ENCODE results near the gene RBM33. TPM values are rescaled to one million over a fixed set of nuclear protein-coding genes. Genes with fewer than 3 reads are reported as not detected.

RBM33 gene
- total and polyA plus RNA-seq, 10 of the 15 experiments (the other 5 are each of a cell fraction or from before 2014, with no cell fraction given), result 4.7 to 67.2 (median 24.3) TPM

- TF ChIP-seq CREM (IDR thresholded peaks at IDR 0.05; ENCODE audit: low read depth) (peak; percentile 40; the same call in 1 of the 2 replicates), POLR2AphosphoS5 (IDR thresholded peaks at IDR 0.05; ENCODE audit: low read length) (0 out of 2 replicates have a peak, but pooled peaks have one; percentile 28), PML (IDR thresholded peaks at IDR 0.05; ENCODE audit: low read length) (no peak), TCF3 (IDR thresholded peaks at IDR 0.05; ENCODE audit: borderline replicate concordance, insufficient read depth, low read depth, low read length) (0 out of 2 replicates have a peak, but pooled peaks have one; percentile 12), JUNB (IDR thresholded peaks at IDR 0.05) (0 out of 2 replicates have a peak, but pooled peaks have one; percentile 10), CREB1 (IDR thresholded peaks at IDR 0.05; ENCODE audit: low read depth) (peak; percentile 53; the same call in 1 of the 2 replicates), POLR2A (IDR thresholded peaks at IDR 0.05; ENCODE audit: low read depth, low read length) (peak; percentile 47; the same call in 1 of the 2 replicates), CEBPB (IDR thresholded peaks at IDR 0.05; ENCODE audit: borderline replicate concordance in 1 of 2, low read depth in 2 of 2, low read length in 2 of 2) (no peak), ELK1 (IDR thresholded peaks at IDR 0.05; ENCODE audit: low read depth, low read length) (no peak), IRF4 (IDR thresholded peaks at IDR 0.05; ENCODE audit: low read depth, low read length) (0 out of 2 replicates have a peak, but pooled peaks have one; percentile 5)
Observed at GRCh38 chr7:155763691-155764437, 119.4 kb downstream of the RBM33 start (continued).

- in situ Hi-C loops (cut with MboI) (loop anchor here (25.0 kb wide), 1 partner anchor 377 kb away; no protein-coding TSS in a partner anchor), intact Hi-C loops (cut with micrococcal nuclease; ENCODE audit: unreplicated experiment) (loop anchor here (10.0 kb wide), 1 partner anchor 840 kb away; no protein-coding TSS in a partner anchor)
- FAIRE-seq (no peak), ATAC-seq (no peak), DNase-seq (ENCODE audit: low read depth, low spot score) (no peak)
- Histone ChIP-seq H3K4me1 (ENCODE audit: control insufficient read depth, insufficient read depth, low read length) (peaks cover 28% of the 10 kb centered on the region), H2AFZ (ENCODE audit: control insufficient read depth, low read depth, low read length) (no peak overlapping the region), H3K9me3 (replicated peaks; ENCODE audit: control insufficient read depth, insufficient read depth, low read length) (peaks cover 11% of the 10 kb centered on the region; the same call in 2 of the 3 replicates), H3K4me2 (ENCODE audit: control insufficient read depth, insufficient read depth) (peak overlapping the region; percentile 68), H3K27me3 (replicated peaks in 1 of 2; ENCODE audit: control insufficient read depth in 2 of 2, insufficient read depth in 2 of 2, low read length in 1 of 2) (no peaks in the 10 kb centered on the region), H4K20me1 (ENCODE audit: control insufficient read depth, insufficient read depth) (no peaks in the 10 kb centered on the region), H3K27ac (ENCODE audit: control insufficient read depth, insufficient read depth) (peak overlapping the region; percentile 77), H3K36me3 (ENCODE audit: control insufficient read depth in 2 of 2, insufficient read depth in 2 of 2, low read length in 1 of 2) (peaks cover 31 to 44% of the 10 kb centered on the region in 2 experiments), H3K79me2 (ENCODE audit: control insufficient read depth, insufficient read depth, low read length) (peaks cover 41% of the 10 kb centered on the region), H3K9ac (ENCODE audit: control insufficient read depth, insufficient read depth, low read length) (peak overlapping the region; percentile 28; the same call in 1 of the 2 replicates), H3K4me3 (no peak overlapping the region)
- RAD21 ChIA-PET (ENCODE audit: unreplicated experiment), result interaction anchor here (1.3 kb wide), 1 partner anchor 166 kb away, joined by 4 read pairs; no protein-coding TSS in a partner anchor
- POLR2A ChIA-PET, result no interaction called here
- CTCF ChIA-PET, result no interaction called here
- no peak for TF ChIP-seq IRF3 (IDR thresholded peaks at IDR 0.05)
- TF ChIP-seq EED (IDR thresholded peaks at IDR 0.05; ENCODE audit: low read depth), result 0 out of 2 replicates have a peak, but pooled peaks have one; percentile 2
- SMC1A ChIA-PET (ENCODE audit: uncharacterized antibody, unreplicated experiment), result interaction anchor here (0.9 kb wide), 1 partner anchor 166 kb away, joined by 4 read pairs; no protein-coding TSS in a partner anchor
- no TSS peak for BruUV-seq (replicated peaks)
- 94% methylated on average over 7 of the region's 7 CpGs for WGBS (ENCODE audit: insufficient coverage, insufficient replicate concordance, low lambda C conversion rate, missing lambda C conversion rate)
Observed at GRCh38 chr7:155764438-155764793, 120.0 kb downstream of the RBM33 start.
